A673 (cell line): ENCODE measurements around the gene SESN2. TPM values are rescaled to one million over a fixed set of nuclear protein-coding genes. Genes with fewer than 3 reads are reported as not detected.

Experiments
- BruUV-seq: library from RNA; stranded (reverse); fragments of 400-500 nt; replicated peaks from 2 replicates; lab custom pipeline; 2021; lab: Mats Ljungman, UMichigan
- CTCF ChIA-PET: fragments of 300-600 bp; sonication (Branson Sonifier 250); formaldehyde crosslinking; loops from one replicate; lab custom pipeline; 2022; ENCODE audit warnings: antibody characterized with exemption; lab: Charles Lee
- POLR2A ChIA-PET: fragments of 300-600 bp; sonication (Branson Sonifier 250); formaldehyde crosslinking; loops from one replicate; lab custom pipeline; 2022; ENCODE audit warnings: antibody characterized with exemption; ENCODE audit not compliant: low non-redundant PET; lab: Charles Lee
- DNase-seq: peaks from one replicate; pipeline ENCODE4 v3.0.0-alpha.2; 2015; ENCODE audit warnings: low spot score
- H3K27ac ChIP-seq: fragments of 200-600 bp; sonication (generic); 2 replicates; pipeline ENCODE4 v1.5.1; 2016; ENCODE audit warnings: mixed run types, low read depth, mild to moderate bottlenecking, mixed read lengths, antibody characterized with exemption, low read length; ENCODE audit not compliant: poor library complexity, severe bottlenecking
- H3K27me3 ChIP-seq: fragments of 200-600 bp; sonication (generic); replicated peaks from 2 replicates; pipeline ENCODE4 v1.6.1; 2017; ENCODE audit warnings: mixed run types, low read depth, mild to moderate bottlenecking, mixed read lengths, antibody characterized with exemption, low read length; ENCODE audit not compliant: insufficient read depth, poor library complexity
- H3K36me3 ChIP-seq: fragments of 200-600 bp; sonication (generic); 2 replicates; pipeline ENCODE4 v1.6.1; 2016; ENCODE audit warnings: mixed run types, mild to moderate bottlenecking, mixed read lengths, antibody characterized with exemption, low read length; ENCODE audit not compliant: insufficient read depth, poor library complexity, severe bottlenecking
- H3K4me1 ChIP-seq: fragments of 200-600 bp; sonication (generic); 2 replicates; pipeline ENCODE4 v1.6.1; 2017; ENCODE audit warnings: mixed run types, mild to moderate bottlenecking, mixed read lengths, antibody characterized with exemption, low read length; ENCODE audit not compliant: insufficient read depth, poor library complexity, severe bottlenecking
- H3K4me3 ChIP-seq: fragments of 200-600 bp; sonication (generic); 2 replicates; pipeline ENCODE4 v1.5.1; 2016; ENCODE audit warnings: low read depth, mixed run types, mild to moderate bottlenecking, mixed read lengths, low read length; ENCODE audit not compliant: poor library complexity, severe bottlenecking
- H3K9me3 ChIP-seq: fragments of 200-600 bp; sonication (generic); 2 replicates; pipeline ENCODE4 v1.6.1; 2016; ENCODE audit warnings: mixed run types, low read depth, mild to moderate bottlenecking, mixed read lengths, antibody characterized with exemption, low read length; ENCODE audit not compliant: poor library complexity, severe bottlenecking
- EZH2 ChIP-seq: fragments of 200-600 bp; sonication (generic); IDR thresholded peaks from 2 replicates; pipeline ENCODE4 v1.6.1; 2017; ENCODE audit warnings: borderline replicate concordance, low read depth, mild to moderate bottlenecking, mixed read lengths, antibody characterized with exemption, low read length; ENCODE audit not compliant: poor library complexity, severe bottlenecking
- intact Hi-C: fragments of 100-400 bp; cut with micrococcal nuclease; formaldehyde crosslinking; loops from one replicate; pipeline ENCODE4 v1.10.0; 2022; ENCODE audit not compliant: unreplicated experiment
- total RNA-seq: library from RNA; stranded (reverse); gene quantifications from 2 replicates; pipeline ENCODE4 v1.2.3, GENCODE V29; 2021
- TF ChIP-seq, protein P1 (sequence below): fragments of 300-800, 200-600 bp; sonication (generic); conservative IDR thresholded peaks from 2 replicates; pipeline ENCODE4 v1.5.1; 2017; ENCODE audit warnings: low read depth, mild to moderate bottlenecking, antibody characterized with exemption, low read length, moderate library complexity, mixed read lengths

SESN2 gene
- total RNA-seq, 1 experiment from 2014 or later, result 15.7 TPM

DNA sequence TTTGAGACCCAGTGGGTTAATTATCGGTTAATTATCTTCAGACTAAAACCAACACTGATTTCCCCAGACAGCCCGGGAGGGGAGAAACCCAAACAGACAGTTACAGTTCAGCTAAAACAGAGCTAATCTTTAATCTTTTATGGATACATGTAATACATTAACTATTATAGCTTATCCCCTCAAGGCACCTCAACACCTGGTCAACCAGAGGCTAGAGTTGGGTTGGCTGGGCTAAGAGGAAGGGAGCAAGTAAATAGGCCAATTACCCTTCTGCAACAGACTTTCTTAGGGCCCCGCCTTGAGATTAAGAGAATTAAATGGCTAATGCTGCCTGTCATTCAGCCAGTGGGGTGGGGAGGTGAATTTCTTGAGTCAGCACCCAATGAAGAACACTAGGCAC is 62.9 kb downstream of the SESN2 start:
- CTCF ChIA-PET, result no interaction called here
- H3K27ac ChIP-seq, result no peak overlapping the region
- no peak overlapping the region for H3K4me3 ChIP-seq
- H3K36me3 ChIP-seq, result no peaks in the 10 kb centered on the region
- DNase-seq, result no peak
- H3K4me1 ChIP-seq, result no peaks in the 10 kb centered on the region
- TF ChIP-seq, protein P1, sequence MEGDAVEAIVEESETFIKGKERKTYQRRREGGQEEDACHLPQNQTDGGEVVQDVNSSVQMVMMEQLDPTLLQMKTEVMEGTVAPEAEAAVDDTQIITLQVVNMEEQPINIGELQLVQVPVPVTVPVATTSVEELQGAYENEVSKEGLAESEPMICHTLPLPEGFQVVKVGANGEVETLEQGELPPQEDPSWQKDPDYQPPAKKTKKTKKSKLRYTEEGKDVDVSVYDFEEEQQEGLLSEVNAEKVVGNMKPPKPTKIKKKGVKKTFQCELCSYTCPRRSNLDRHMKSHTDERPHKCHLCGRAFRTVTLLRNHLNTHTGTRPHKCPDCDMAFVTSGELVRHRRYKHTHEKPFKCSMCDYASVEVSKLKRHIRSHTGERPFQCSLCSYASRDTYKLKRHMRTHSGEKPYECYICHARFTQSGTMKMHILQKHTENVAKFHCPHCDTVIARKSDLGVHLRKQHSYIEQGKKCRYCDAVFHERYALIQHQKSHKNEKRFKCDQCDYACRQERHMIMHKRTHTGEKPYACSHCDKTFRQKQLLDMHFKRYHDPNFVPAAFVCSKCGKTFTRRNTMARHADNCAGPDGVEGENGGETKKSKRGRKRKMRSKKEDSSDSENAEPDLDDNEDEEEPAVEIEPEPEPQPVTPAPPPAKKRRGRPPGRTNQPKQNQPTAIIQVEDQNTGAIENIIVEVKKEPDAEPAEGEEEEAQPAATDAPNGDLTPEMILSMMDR, result no peak
- no peak for TF ChIP-seq EZH2
- intact Hi-C loops, result no loop called here
- H3K9me3 ChIP-seq, result no peaks in the 10 kb centered on the region
- H3K27me3 ChIP-seq, result no peaks in the 10 kb centered on the region
- no TSS peak for BruUV-seq
- POLR2A ChIA-PET, result interaction anchor here (0.6 kb wide), 1 partner anchor 34 kb away, joined by 5 read pairs; no protein-coding TSS in a partner anchor

DNA sequence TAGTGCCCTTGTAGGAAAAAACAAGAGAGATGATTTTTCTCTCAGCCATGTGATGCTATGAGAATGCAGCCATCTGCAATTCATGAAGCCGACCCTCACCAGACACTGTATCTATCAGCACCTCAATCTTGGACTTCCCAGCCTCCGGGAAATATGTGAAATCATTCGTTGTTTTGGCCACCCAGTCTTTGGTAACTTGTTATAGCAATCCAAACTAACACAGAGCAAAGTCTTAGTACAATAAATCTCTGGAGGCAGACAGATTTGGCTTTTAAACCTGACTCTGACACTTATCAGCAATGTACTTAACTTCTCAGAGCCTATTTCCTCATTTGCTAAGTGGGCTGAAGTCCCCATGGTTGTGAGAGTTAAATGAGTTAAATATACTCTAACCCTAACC is 64.4 kb downstream of the SESN2 start:
- no peaks in the 10 kb centered on the region for H3K9me3 ChIP-seq
- H3K4me3 ChIP-seq, result no peak overlapping the region
- no peaks in the 10 kb centered on the region for H3K27me3 ChIP-seq
- ChIA-PET POLR2A (no interaction called here), CTCF (interaction anchor here (0.5 kb wide), 1 partner anchor 413 kb away, joined by 6 read pairs; the partner anchor contains the start of gene YTHDF2)
- H3K4me1 ChIP-seq, result no peaks in the 10 kb centered on the region
- no peak for DNase-seq
- H3K36me3 ChIP-seq, result no peaks in the 10 kb centered on the region
- no peak overlapping the region for H3K27ac ChIP-seq
- no TSS peak for BruUV-seq
- no peak for TF ChIP-seq EZH2
- TF ChIP-seq, protein P1, result no peak
- intact Hi-C loops, result no loop called here

DNA sequence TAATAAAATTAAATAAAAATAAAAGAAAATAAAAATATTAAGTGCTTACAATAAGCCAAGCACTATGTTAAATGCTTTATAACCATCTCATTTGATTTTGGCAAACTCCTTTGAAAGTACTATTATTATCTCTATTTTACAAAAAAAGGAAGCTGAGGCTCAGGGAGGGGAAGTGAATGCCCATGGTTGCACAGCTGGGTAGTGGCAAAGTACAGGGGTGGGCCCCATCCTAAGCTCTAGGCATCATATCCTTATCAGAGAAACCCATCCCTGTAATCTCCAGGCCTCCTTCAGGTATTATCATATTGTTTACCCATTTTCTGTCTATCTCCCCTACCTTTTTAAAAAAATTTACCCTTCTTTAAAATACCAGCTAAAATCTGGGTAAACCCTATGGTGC is 67.2 kb downstream of the SESN2 start:
- ChIA-PET POLR2A (no interaction called here), CTCF (interaction anchor here (0.6 kb wide), 1 partner anchor 34 kb away, joined by 3 read pairs; no protein-coding TSS in a partner anchor)
- H3K4me1 ChIP-seq, result peaks cover 5% of the 10 kb centered on the region
- no peaks in the 10 kb centered on the region for H3K9me3 ChIP-seq
- no peak overlapping the region for H3K27ac ChIP-seq
- DNase-seq, result no peak
- BruUV-seq, result no TSS peak
- TF ChIP-seq, protein P1, result no peak
- TF ChIP-seq EZH2, result no peak
- no peaks in the 10 kb centered on the region for H3K27me3 ChIP-seq
- intact Hi-C loops, result no loop called here
- H3K36me3 ChIP-seq, result peaks cover 3% of the 10 kb centered on the region
- H3K4me3 ChIP-seq, result no peak overlapping the region
